ENCODE measurements around the gene GABARAP.
"Not testable (repeated sequence)": the region's sequence is repeated elsewhere in the genome, so short reads cannot be mapped to it uniquely, and the experiment has no call there.

GABARAP gene

GRCh38 chr17:7260651-7261378, 18.6 kb upstream of the GABARAP start:
- DNase-seq (ENCODE audit: low read depth), result no peak

GRCh38 chr17:7260151-7260550, 17.9 kb upstream of the GABARAP start:
- no peak for DNase-seq (ENCODE audit: low read depth)

DNA sequence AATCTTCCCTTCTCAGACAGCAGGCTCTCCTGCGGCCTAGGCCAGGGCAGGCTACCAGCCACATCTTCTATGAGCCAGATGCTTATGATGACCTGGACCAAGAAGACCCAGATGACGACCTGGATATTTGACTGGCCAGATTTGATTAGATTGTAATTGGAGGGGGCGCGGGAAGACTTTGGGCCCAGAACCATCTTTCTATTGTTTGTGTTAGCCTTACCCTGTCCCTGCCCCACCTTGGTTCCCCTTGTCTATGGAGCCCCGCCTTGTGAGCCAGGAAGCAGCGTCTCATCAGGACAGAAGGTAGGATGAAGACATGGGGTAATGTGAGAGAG, 17.3 kb upstream of the GABARAP start:
- DNase-seq (ENCODE audit: low read depth), result no peak

DNA sequence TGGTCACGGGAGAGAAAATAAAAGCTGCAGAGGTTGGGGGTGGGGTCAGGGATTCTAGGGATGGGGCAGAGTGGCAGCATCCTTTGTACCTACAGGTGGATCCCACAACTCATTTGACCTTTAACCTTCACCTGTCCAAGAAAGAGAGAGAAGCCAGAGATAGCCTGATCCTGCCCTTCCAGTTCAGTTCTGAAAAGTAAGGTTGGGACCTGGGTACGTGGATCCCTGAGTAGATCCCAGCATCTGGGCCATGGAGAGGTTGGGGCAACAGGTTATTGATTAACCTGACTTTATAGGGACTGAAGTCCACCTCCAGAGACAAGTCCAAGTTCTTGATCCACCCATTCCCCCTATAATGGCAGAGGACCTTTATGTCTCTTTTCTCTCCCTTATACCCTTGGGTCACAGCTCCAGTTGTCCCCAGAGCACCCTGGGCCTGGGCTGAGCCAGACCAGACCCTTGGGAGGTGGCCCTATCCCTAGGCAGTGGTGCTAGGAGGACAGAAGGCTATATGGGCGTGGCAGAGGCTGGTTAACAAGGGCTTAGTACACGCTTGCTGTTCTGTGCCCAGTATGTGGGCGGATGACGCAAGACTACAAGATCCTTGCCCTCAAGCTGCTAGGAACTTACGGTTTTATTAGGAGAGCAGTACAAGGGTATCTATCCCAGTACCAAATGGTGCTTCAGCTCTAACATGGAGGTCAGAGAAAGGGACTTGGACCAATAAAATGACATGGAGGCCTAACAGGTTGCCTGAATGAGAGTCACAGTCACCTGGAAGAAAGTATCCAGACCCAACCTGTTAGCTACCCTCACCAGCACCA, 16.7 kb upstream of the GABARAP start:
- no peak for DNase-seq (ENCODE audit: low read depth)

DNA sequence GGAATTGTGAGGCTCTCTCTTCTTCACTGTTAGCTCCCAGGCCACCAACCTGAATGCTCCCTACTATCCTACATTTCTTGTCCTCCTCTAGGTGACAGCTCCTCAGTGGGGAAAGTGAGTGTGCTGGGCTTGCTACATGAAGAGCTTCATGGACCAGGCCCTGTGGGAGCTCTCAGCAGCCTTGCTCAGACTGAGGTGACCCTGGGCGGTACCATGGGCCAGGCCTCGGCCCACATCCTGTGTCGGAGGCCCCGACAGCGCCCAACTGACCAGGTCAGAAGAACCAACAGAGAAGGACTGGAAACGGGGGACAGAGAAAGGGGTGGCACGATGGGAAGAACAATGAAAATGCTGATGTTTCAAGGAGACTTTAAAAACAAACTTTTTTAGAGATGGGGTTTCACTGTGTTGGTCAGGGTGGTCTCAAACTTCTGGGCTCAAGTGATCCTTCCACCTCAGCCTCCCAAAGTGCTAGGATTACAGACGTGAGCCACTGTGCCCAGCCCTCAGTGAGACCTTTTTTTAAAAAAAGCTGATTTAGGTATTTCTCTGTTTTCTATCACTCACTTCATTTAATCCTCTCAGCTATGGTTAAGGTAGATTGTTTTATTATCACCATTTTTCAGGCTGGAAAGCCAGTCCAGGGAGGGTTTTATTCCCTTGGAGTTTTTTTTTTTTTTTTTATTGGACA, 14.7 kb upstream of the GABARAP start:
- no peak for DNase-seq (ENCODE audit: low read depth)

DNA sequence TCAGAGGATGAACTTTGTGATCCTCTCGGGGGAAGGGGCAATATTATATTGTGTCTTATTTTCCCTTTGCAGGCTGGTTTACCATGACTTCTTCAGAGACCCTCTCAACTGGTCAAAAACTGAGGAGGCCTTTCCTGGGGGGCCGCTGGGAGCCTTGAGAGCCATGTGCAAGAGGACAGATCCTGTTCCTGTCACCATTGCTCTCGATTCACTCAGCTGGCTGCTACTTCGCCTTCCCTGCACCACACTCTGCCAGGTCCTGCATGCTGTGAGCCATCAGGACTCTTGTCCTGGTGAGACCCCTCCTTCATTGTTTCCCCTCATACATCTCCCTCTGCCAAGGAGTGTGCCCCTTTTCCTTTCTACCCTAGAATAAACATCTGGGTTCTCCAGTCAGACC, 12.3 kb upstream of the GABARAP start:
- no peak for DNase-seq (ENCODE audit: low read depth)

GRCh38 chr17:7253082-7253481, 10.8 kb upstream of the GABARAP start:
- DNase-seq (ENCODE audit: low read depth), result no peak

GRCh38 chr17:7252176-7253043, 10.2 kb upstream of the GABARAP start, which contains the start of gene ELP5:
TSS of gene ELP5 (plus strand) at chr17:7252215. CDS start at chr17:7252551, 336 bp downstream.
- DNase-seq (ENCODE audit: low read depth), result peak; percentile 77

- DNase-seq (ENCODE audit: low read depth), result peak; percentile 98
Observed at GRCh38 chr17:7251661-7252175, 9.5 kb upstream of the GABARAP start, which contains the start of gene CTDNEP1. TSS of gene CTDNEP1 (minus strand) at chr17:7251734. CDS start at chr17:7251296, 438 bp downstream.

GRCh38 chr17:7250695-7251627, 8.7 kb upstream of the GABARAP start:
- DNase-seq (ENCODE audit: low read depth), result no peak

- no peak for DNase-seq (ENCODE audit: low read depth)
Observed at GRCh38 chr17:7249830-7250229, 7.6 kb upstream of the GABARAP start.

- DNase-seq (ENCODE audit: low read depth), result no peak
Observed at GRCh38 chr17:7249214-7249613, 7.0 kb upstream of the GABARAP start.

- no peak for DNase-seq (ENCODE audit: low read depth)
Observed at GRCh38 chr17:7248796-7249195, 6.5 kb upstream of the GABARAP start.

- DNase-seq (ENCODE audit: low read depth), result no peak
Observed at GRCh38 chr17:7246779-7247178, 4.5 kb upstream of the GABARAP start.

DNA sequence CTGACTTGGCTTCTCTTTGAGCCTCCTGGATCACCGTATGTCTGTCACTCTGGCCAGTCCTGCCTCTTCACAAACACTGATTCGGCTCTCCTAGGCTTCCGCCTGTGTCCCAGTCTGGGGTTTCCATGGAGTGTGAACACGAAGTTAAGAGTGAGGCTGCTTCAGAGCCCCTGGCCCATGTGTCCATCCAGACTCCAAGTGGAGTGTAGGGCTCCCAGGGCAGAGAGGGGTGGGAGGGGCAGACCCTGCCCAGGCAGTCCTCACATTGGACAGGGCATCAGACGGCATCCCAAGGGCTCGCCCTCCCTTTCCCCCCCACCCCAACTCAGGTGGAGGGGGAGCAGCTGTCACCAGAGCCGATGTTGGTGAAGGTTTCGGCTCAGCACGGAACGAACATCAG, 1.6 kb upstream of the GABARAP start:
- not testable (repeated sequence) for DNase-seq (ENCODE audit: low read depth)

- no peak for DNase-seq (ENCODE audit: low read depth)
Observed at GRCh38 chr17:7243453-7243729, 1.1 kb upstream of the GABARAP start.

DNA sequence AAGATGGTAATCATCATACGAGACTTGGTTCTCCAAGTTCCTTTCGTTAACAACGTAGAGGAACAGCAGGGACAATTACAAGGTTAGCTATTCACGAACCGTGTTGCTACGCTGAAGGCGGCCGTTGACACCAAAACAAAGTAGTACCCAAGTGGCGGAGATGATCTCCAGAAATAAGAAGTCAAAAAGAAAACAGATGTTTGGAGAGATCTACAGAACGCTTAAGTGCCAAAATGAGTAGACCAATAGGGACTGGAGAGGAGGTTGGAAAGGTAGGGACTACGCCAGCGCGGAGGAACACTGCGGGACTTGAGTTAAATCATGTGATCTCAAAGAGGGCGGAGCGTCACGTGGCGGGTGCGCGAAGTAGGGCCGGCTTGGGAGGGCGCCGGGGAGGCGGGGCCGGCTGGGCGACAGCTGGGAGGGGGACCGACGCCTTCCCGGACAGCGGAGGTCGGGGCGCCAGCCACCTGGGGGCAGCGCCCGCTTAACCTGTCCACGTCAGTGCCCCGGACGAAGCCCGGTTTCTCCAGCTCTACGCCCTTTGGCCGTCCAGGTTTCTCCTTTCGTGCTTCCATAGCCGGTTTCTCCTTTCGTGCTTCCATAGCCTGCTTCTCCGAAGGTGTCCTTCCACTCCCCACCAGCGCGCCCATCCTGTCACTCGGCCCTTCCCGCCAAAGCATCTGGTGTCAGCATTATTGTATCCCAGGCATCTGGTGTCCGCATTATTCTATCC, 636 bp upstream of the GABARAP start:
- peak; percentile 90 for DNase-seq (ENCODE audit: low read depth)

- DNase-seq (ENCODE audit: low read depth), result no peak
Observed at GRCh38 chr17:7241090-7241733, 1.0 kb downstream of the GABARAP start.

GRCh38 chr17:7240375-7240774, 1.9 kb downstream of the GABARAP start:
- no peak for DNase-seq (ENCODE audit: low read depth)

Data from T-helper 22 cell (primary cell).